ENCODE measurements around the gene CYP11A1.

CYP11A1 gene

DNA sequence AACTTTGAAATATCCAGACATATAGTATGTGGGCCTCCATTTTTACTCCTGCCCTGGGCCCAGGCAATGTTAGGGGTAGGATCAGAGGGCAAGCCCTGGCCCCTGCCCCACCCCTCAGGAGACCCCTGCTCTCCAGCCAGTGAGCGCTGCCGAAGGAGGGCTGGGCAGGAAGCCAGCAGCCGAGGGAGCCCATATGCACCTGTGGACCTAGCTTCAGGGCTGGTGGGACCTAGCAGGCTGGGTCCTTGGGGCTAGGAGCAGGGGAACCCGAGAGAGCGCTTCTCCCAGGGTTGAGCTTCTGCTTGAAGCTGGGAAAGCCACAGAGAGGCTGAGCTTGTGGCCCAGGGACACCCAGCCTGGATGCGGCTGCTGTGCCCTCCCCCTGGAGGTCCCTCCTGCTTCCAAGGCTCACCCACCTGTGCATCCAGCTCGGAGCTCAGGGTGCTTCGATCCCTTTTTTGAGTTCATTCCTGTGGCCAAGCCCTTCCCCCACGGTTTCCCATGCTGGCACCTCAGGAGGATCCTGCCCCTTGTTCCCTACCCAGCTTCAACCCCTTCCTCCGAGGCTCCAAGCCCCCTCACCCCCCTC is 21.0 kb upstream of the CYP11A1 start:
- no peak for DNase-seq (ENCODE audit: low read depth)

DNA sequence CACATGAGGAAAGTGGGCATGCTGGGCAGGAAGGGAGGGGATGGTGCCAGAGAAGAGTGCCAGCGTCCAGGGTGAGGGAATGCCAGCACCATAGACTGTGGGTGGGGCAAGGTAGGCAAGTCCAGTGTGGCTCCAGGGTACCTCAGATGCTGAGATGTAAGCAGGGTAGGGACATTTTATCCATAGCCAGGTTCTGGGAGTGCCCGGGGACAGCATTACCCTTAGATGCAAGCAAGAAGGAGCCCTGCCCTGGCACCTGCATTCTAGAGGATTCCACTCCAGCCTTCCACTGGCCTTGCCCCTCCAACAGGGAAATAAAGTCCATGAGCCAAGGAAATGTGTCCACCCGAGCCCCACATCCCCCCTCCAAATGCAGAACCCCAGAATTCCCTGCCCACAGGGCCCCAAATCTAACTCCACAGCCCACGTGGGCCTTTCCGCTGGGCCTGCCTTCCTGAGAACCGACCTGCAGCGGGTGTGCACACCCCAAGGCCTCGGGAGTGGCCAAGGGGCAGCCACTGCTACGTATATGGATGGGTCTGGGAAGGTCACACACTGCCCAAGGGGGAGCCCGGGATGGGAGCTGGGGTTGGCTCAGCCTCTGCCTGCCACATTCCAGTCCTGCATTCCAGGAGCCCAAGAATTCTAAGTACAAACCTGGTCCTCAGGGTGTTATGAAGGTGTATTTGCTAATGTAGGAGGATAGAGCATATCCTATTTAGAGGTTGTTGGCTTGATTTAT is 20.3 kb upstream of the CYP11A1 start:
- no peak for DNase-seq (ENCODE audit: low read depth)

DNA sequence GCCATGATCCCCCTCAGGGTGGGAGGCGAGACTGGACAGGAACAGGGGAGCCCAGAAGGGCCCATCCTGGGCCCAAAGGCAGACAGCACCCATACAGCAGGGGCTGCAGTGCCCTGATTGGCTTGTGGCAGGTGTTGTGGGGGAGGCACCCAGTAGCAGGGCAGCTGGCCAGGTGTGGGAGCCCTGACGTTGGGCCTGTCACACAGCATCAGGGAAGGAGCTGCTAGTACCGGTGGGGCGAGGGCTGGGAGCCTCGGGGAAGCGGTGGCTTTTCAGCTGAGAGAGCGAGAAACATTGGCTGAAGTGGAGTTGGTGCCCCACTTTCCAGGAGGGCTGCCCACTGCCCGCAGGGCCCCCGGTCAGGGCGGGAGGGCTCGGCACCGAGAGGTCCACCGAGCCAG is 19.7 kb upstream of the CYP11A1 start:
- DNase-seq (ENCODE audit: low read depth) = no peak

DNA sequence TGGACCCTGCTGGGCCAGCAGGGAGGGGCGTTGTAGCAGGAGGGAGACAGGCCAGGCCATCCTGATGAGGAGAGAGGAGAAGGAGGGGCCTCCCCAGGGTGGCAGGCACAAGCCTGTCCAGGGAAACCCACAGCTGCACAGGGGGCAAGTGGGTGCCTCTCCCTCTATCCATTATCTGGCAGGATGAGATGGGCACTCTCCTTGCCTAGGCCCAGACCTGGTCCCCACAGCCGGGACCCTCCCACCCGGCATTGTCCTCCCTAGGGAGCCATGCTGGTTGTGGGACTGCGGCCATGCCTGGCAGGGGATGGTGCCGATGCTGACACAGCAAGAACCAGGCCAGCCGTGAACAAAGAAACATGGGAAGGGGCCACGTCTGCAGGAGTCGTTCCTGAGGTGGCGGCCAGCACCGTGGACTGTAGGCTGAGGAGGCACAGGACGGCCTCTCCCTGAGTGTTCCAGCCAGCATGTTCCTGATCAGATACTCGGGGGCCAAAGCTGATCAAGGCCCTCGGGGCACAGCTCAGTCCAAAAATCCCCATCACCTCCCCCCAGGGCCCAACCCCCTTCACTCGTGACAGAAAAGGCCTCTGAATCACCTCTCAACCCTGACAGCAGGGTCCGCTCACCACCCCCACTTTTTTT is 19.2 kb upstream of the CYP11A1 start:
- no peak for DNase-seq (ENCODE audit: low read depth)

DNA sequence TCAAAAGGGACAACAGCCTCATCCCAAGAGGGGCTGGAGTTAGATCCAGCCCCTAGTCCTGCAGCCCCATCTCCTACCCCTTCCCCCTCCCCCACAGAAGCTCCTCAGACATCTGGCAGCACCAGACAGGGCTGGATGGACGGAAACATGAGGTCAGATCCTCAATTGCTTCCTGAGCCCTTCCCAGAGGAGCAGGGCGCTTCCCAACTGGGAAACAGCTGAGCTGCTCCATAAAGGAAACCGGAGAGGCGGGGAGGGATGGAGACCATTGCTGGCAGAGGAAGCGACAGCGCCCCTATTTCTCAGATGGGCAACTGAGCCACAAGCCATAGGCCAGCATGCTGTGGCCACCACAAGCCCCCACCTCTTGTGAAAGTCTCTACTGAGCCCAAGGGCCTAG is 18.3 kb upstream of the CYP11A1 start:
- DNase-seq (ENCODE audit: low read depth) = no peak

DNA sequence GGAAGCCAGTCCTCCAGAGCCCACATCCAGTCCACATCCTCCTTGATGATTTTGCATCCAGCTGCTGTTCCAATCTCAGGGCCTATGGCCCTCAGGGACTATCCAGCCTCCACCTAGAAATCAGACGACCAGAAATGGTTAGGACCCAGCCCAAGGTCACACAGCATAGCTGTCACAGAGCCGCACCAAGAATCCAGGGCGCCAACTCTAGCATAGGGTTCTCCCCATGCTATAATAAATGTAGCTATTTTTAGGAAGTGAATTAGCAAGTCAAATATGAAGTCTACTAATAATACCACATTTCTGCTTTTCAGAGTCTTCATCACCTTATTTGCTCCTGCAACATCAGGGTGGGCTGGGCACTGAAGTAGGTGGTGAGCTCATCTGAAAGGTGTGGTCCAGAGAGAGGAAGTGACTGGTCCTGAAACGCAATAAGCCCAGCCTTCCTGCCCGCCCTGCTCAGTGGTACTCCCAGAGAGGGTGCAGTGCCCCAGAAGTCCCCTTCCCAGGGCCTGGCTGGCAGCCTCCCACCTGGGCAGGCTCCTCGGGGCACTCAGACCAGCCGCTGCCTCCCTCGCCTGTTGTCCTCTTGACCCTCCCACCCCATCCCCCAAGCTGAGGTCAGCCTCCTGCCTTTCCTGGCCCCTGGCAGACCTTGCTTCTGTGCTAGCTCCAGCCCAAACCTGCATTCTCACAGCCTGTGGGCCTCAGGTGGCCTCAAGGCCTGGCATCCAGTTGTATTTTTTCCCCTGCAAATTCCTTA is 17.6 kb upstream of the CYP11A1 start:
- DNase-seq (ENCODE audit: low read depth) = no peak

DNA sequence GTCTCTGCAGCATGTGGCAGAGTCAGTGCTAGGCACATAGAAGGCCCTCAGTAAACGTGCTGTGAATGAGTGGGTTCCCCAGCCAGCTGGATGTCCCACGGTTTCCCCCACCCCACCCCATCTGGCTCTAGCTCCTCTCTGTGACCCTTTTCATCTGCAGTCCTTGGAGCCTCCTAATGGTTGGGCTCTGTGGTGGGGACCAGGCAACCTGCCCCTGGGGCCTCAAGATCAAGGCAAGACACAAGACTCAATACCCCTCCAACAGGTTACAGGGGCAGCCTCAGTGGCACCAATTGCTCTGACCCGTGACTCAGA is 17.1 kb upstream of the CYP11A1 start:
- no peak for DNase-seq (ENCODE audit: low read depth)

DNA sequence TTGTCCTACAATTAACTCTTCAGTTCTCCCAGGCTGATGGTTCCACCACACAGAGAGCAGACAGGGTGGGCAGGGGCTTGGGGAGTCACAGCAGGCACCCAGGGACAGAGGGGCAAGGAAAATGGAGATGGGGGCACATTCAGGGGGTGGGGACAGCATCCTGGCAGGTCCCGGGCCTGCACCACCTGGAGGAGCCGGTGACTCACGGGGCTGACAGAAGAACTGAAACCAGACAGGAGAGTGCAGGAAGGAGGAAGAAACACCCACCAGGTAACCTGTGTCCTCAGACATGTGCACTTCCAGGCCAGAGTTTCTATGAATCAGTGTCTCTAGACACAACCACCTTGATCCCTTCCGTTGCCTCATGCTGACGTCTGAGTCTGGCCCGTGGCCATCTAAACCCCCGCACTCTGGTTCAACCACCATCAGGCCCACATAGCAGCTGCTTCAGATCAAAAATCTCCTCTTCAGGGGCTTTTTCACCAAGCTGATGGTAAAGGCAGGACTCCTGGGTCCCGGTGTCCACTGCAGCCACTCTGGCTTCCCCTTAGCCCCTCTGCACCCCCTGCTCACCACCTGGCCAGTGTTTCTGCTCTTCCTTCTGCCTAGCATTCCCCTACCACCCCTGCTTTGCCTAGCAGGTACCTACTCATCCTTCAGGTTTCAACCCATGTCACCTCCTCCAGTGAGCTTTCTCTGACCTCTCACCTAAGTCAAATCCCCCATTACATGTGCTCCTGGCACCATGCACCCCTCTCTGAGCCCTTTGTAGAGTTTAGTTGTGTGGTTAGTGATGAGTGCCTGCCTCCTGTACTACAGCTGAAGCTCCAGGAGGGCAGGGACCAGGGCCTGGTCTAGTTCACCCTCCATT is 16.5 kb upstream of the CYP11A1 start:
- no peak for DNase-seq (ENCODE audit: low read depth)

DNA sequence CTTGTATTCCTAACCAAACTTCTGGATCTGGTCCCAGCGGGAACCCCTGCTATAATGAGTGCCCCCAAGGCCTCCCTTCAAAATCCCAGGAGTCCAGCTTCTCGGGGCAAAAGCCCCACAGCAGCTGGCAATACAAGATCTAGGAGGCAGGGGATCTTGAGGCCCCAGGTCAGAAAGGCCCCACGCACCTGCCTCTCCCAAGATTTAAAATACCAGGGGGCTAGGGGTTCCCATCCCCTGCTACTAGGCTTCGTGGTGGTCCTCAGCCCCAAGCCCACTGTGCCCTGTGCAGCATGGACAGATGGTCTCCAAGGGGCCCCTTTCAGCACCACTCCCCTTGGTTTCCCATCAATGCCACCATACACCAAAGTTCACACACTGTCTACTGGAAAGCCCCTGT is 15.8 kb upstream of the CYP11A1 start:
- DNase-seq (ENCODE audit: low read depth) = no peak

DNA sequence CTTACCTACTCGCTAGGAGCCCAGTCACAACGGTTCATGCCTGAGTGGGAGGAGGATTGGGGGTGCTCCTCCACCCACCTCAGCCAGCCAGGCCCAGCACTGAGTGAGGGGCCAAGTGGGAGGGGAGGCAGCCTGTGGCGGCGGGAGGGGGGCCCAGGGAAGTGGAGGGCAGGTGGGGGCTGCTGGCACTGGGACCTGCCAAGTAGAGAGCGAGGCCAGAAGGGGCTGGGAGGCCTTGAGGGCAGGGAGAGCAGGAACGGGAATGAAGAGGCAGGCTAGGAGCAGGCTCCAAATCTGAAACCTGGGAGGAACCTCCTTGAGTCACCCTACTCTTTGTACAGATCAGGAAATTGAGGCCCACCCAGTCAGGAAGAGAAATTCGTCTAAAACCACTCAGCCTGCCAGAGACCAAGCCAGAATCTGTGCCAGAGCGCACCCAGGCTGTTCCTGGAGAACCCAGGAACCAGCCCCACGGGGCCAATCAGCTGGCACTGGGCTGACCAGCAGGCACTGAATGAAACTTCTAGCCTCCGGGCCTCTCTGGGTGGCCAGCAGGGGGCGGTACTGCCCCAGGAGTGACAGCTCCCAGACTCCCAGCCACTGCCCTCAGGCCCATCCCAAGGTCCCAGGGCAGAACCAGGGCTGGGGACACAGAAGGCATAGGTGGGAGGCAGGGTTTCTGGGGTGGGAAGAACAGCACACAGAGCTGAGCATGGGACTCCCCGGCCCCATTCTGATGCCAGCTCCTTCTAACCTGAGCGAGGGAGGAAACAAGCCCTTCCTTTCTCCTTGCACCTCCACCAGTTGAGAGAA is 14.8 kb upstream of the CYP11A1 start:
- DNase-seq (ENCODE audit: low read depth) = no peak

DNA sequence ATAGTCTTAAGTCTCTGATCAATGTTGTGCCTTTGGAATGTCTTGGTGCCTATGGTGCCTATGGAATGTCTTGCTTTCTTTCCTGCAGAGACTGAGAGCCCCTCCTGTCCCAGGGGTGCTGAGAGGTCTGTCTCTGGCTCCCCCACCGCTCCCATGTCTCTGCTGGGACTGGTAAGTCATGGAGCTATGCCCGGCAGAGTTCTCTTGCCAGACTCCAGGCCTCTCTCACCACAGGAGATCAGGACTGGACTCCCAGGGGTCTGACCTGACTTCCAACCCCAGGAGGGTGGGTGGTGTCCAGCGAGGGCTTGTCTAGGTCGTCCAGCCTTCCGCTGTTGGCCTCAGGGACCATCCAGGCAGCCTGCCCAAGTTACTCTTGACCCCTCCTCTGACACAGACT is 14.0 kb upstream of the CYP11A1 start:
- DNase-seq (ENCODE audit: low read depth) = no peak

DNA sequence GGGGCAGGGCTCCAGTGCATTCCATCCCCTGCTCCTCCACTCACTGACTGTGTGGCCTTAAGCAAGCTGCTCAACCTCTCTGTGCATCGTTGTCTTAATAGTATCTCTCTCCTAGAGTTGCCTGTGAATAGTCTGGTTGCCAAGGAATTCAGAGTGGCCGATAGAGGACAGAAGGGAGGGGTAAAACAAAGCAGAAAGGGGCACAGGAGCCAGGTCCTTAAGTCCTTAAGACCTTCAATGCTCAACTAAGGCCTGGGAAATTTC is 13.7 kb upstream of the CYP11A1 start:
- DNase-seq (ENCODE audit: low read depth) = no peak

DNA sequence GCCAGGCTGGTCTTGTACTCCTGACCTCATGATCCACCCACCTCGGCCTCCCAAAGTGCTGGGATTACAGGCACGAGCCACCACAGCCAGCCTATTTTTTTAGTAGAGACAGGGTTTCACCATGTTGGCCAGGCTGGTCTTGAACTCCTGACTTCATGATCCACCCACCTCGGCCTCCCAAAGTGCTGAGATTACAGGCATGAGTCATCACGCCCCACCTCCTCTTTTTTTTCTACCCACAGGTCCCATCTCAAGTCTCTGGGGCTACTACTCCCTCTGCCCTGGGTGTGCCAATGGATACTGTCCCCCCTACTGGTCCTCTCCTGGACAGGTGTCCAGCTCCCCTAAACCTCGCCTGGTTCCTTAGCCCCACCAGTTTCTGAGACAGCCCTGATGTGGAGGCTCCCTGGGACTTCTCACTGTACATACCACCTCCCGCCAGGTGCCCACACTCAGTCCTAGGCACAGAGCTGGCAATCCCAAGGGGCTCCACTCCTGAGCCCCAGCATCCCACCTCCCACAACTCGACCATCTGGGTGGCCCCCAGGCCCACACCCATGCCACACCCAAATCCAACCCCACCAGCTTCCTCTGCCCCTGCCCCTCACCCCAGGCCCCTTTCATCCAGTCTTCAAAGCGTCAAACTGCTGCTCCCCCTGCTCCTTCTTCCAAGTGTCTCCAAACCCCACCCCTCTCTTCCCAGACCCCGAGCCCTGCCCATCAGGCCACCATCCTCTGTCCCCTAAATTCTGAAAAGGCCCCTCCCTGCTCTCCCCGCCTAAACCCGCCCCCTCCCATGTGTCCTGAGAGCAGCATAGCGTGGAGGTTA is 13.1 kb upstream of the CYP11A1 start:
- DNase-seq (ENCODE audit: low read depth) = no peak

DNA sequence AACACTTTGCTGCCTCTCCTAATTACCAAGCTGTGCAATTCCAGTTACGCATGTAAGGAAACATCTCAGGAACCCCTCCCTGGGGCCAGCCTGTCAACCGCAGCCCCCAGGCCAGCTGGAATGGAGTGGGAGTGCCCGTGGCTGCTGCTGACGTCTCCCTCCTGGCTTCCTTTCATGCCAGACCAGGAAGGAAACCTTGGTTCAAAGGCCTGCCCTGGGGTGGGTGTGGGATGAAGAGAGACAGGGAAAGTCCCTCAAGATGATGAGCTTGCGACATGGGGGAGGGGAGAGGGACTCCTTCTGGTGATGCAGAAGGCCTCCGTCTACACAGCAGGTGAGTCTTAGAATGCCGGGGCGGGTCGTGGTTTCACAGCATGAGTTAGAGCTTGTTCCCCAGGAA is 11.4 kb upstream of the CYP11A1 start:
- DNase-seq (ENCODE audit: low read depth) = no peak

DNA sequence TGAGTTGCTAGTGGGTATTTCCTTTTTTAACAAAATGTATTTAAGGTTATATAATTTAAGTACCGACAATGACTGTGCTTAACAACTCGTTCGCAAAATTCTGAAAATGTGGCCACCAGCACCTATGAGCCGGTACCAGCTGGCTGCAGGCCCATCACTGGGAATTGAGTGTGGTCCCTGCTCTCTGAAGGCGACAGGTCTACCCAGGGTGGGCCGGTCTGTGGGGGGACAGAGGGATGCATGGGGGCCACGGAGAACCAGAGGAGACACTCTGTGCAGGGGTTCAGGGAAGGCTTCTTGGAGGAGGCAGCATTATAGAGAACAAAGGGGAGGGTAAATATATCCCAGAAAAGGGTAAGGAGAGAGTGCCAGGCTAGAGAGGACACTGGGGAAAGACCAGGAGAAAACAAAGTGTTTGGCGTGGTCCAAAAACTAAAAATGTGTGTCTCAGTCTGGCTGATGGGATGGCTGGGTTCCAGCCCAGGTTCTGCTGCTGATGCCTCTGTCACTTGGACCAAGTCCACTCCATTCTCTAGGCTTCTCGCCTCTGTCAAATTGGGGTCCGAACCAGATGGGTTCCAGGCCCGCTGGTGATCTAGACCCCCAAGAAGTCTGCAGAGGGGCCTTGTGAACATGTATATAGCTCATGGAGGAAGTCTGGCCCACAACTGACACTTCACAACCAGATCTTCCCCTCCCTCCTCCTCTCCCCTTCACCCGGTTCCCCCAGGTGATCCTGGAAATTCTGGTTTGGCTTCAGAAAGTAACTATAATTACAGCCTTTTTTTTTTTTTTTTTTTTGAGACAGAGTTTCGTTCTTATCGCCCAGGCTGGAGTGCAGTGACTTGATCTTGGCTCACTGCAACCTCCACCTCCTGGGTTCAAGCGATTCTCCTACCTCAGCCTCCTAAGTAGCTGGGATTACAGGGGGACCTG is 10.7 kb upstream of the CYP11A1 start:
- DNase-seq (ENCODE audit: low read depth) = no peak

DNA sequence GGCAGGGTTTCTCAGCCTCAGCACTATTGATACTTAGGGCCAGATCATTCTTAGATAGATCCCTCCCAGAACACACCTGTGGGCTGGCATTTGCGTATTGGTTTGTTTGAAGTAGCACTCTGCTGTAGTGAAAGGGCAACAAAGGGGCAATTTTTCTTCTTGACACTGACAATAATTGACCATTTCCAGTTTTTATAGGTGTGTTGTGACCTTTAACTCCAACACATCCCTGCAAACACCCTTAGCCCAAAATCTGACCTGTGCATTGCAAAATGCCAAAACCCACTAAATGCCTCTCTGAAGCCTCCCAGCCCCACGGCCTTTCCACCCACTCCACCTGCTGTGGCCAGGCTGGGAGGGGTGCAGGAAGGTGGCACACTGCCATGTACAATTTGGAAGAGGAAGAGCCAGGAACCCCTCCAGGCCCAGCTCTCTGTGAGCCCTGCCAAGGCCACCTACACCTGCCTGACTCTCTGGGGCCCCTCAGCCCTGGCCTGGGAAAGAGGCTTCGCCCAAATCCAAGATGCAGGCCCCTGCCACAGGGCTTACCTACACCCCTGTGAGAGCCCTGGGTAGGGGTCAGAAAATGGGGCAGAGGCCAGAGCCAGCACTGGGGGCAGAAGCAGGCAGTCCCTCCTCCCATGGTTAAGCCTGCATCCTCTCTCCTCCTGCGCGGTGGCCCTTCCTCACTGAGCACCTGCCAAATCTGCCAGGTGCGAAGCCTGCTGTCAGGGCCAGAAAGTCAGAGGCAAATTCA is 9.6 kb upstream of the CYP11A1 start:
- DNase-seq (ENCODE audit: low read depth) = no peak

DNA sequence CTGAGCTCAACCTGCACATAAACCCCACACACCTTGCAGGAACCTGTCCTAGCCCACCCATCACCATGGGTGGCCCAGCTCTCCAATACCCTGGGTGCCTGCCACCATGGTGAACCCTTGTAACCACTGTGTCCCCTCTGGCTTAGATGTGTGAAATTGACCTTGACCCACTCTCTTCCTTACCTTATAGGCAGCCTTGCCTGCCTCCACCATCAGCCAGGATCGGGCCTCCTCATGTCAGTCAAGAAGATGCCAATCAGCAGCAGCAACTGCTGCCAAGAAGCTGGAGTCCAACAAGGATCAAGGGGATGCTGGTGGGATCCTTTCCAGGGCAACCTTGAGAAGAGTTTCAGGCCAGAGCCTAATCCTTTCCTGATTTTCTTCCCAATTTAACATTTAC is 8.8 kb upstream of the CYP11A1 start:
- no peak for DNase-seq (ENCODE audit: low read depth)

DNA sequence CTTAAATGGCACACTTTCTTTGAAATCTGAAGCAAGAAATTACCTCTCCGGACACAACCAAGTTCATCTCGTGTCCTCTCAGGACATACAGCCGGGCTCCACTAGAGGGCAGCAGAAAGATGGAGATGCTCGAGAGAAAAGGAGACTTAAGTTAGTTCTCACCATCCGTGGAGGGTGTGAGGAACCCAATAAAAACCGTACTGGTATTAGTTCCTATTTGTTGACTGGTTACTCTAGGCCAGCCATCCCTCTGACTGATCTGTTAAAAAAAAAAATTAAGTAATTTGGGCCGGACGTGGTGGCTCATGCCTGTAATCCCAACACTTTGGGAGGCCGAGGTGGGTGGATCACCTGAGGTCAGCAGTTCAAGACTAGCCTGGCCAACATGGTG is 7.9 kb upstream of the CYP11A1 start:
- no peak for DNase-seq (ENCODE audit: low read depth)

Data from HS-27A (cell line).